ENCODE results near the gene CACNA1D. TPM values are rescaled to one million over a fixed set of nuclear protein-coding genes. Genes with fewer than 3 reads are reported as not detected.

The CACNA1D gene
- total and polyA plus RNA-seq, 7 experiments from 2014 or later = 0.61 to 2.0 (median 0.70) TPM; not detected in 4

GRCh38 chr3:53616321-53616720 lies 121.9 kb downstream of the CACNA1D start:
- Histone ChIP-seq H3K4me3 (ENCODE audit: low read length) (no peak overlapping the region), H3K27me3 (ENCODE audit: control insufficient read depth in 2 of 2, insufficient read depth in 2 of 2, low read length in 2 of 2) (no peaks in the 10 kb centered on the region), H3K27ac (ENCODE audit: low read depth, low read length) (no peak overlapping the region), H3K4me1 (ENCODE audit: control insufficient read depth in 2 of 2, insufficient read depth in 2 of 2, low read length in 2 of 2) (no peaks in the 10 kb centered on the region), H3K9me3 (ENCODE audit: control insufficient read depth in 2 of 3, low read length in 3 of 3) (no peaks in the 10 kb centered on the region), H3K36me3 (ENCODE audit: control insufficient read depth in 2 of 3, insufficient read depth in 3 of 3, low read length in 3 of 3) (no peaks in the 10 kb centered on the region)
- intact Hi-C loops (cut with micrococcal nuclease) = no loop called here
- ChIA-PET POLR2A (no interaction called here), CTCF (no interaction called here)
- Mint-ChIP-seq H3K27me3 (peaks cover 19 to 38% (median 30%) of the 10 kb centered on the region in 5 donors), H3K27ac (no peak overlapping the region), H3K4me1 (no peaks in the 10 kb centered on the region), H3K4me3 (no peak overlapping the region), H3K36me3 (no peaks in the 10 kb centered on the region), H3K9me3 (no peaks in the 10 kb centered on the region)
- DNase-seq (no peak), ATAC-seq (no peak)

GRCh38 chr3:53616971-53617892 lies 122.8 kb downstream of the CACNA1D start:
- no peaks in the 10 kb centered on the region for H3K36me3 Mint-ChIP-seq
- ChIA-PET CTCF (no interaction called here), POLR2A (no interaction called here)
- intact Hi-C loops (cut with micrococcal nuclease) = no loop called here
- no peak overlapping the region for H3K27ac Mint-ChIP-seq
- H3K4me1 Mint-ChIP-seq = no peaks in the 10 kb centered on the region
- H3K27me3 Mint-ChIP-seq = peaks cover 20 to 38% (median 30%) of the 10 kb centered on the region in 5 donors
- H3K9me3 Mint-ChIP-seq = no peaks in the 10 kb centered on the region
- H3K4me3 ChIP-seq (ENCODE audit: low read length) = no peak overlapping the region
- no peak overlapping the region for H3K4me3 Mint-ChIP-seq
- no peaks in the 10 kb centered on the region for H3K4me1 ChIP-seq (ENCODE audit: control insufficient read depth in 2 of 2, insufficient read depth in 2 of 2, low read length in 2 of 2)
- no peaks in the 10 kb centered on the region for H3K27me3 ChIP-seq (ENCODE audit: control insufficient read depth in 2 of 2, insufficient read depth in 2 of 2, low read length in 2 of 2)
- no peaks in the 10 kb centered on the region for H3K9me3 ChIP-seq (ENCODE audit: control insufficient read depth in 2 of 3, low read length in 3 of 3)
- no peak for DNase-seq
- H3K36me3 ChIP-seq (ENCODE audit: control insufficient read depth in 2 of 3, insufficient read depth in 3 of 3, low read length in 3 of 3) = no peaks in the 10 kb centered on the region
- no peak for ATAC-seq
- no peak overlapping the region for H3K27ac ChIP-seq (ENCODE audit: low read depth, low read length)

- no peaks in the 10 kb centered on the region for H3K9me3 ChIP-seq (ENCODE audit: control insufficient read depth in 2 of 3, low read length in 3 of 3)
- Mint-ChIP-seq H3K27ac (no peak overlapping the region), H3K27me3 (peaks cover 20 to 44% (median 36%) of the 10 kb centered on the region in 5 donors), H3K4me3 (no peak overlapping the region), H3K36me3 (no peaks in the 10 kb centered on the region), H3K4me1 (no peaks in the 10 kb centered on the region), H3K9me3 (no peaks in the 10 kb centered on the region)
- no peaks in the 10 kb centered on the region for H3K36me3 ChIP-seq (ENCODE audit: control insufficient read depth in 2 of 3, insufficient read depth in 3 of 3, low read length in 3 of 3)
- no peak overlapping the region for H3K4me3 ChIP-seq (ENCODE audit: low read length)
- ChIA-PET POLR2A (no interaction called here), CTCF (no interaction called here)
- no peak overlapping the region for H3K27ac ChIP-seq (ENCODE audit: low read depth, low read length)
- H3K27me3 ChIP-seq (ENCODE audit: control insufficient read depth in 2 of 2, insufficient read depth in 2 of 2, low read length in 2 of 2) = no peaks in the 10 kb centered on the region
- intact Hi-C loops (cut with micrococcal nuclease) = no loop called here
- DNase-seq (no peak), ATAC-seq (no peak)
- no peaks in the 10 kb centered on the region for H3K4me1 ChIP-seq (ENCODE audit: control insufficient read depth in 2 of 2, insufficient read depth in 2 of 2, low read length in 2 of 2)
Measured at GRCh38 chr3:53617893-53618523, 123.6 kb downstream of the CACNA1D start.

GRCh38 chr3:53618524-53618906 lies 124.1 kb downstream of the CACNA1D start:
- no peaks in the 10 kb centered on the region for H3K9me3 Mint-ChIP-seq
- H3K27ac Mint-ChIP-seq = no peak overlapping the region
- Histone ChIP-seq H3K4me3 (ENCODE audit: low read length) (no peak overlapping the region), H3K27me3 (ENCODE audit: control insufficient read depth in 2 of 2, insufficient read depth in 2 of 2, low read length in 2 of 2) (no peaks in the 10 kb centered on the region), H3K27ac (ENCODE audit: low read depth, low read length) (no peak overlapping the region), H3K36me3 (ENCODE audit: control insufficient read depth in 2 of 3, insufficient read depth in 3 of 3, low read length in 3 of 3) (no peaks in the 10 kb centered on the region), H3K4me1 (ENCODE audit: control insufficient read depth in 2 of 2, insufficient read depth in 2 of 2, low read length in 2 of 2) (no peaks in the 10 kb centered on the region), H3K9me3 (ENCODE audit: control insufficient read depth in 2 of 3, low read length in 3 of 3) (no peaks in the 10 kb centered on the region)
- intact Hi-C loops (cut with micrococcal nuclease) = no loop called here
- no peaks in the 10 kb centered on the region for H3K4me1 Mint-ChIP-seq
- ATAC-seq = no peak
- H3K36me3 Mint-ChIP-seq = no peaks in the 10 kb centered on the region
- H3K4me3 Mint-ChIP-seq = no peak overlapping the region
- H3K27me3 Mint-ChIP-seq = peaks cover 17 to 44% (median 36%) of the 10 kb centered on the region in 5 donors
- CTCF ChIA-PET = no interaction called here
- POLR2A ChIA-PET = no interaction called here
- DNase-seq = no peak

GRCh38 chr3:53618936-53619335 lies 124.5 kb downstream of the CACNA1D start:
- no peak overlapping the region for H3K27ac ChIP-seq (ENCODE audit: low read depth, low read length)
- no peaks in the 10 kb centered on the region for H3K36me3 Mint-ChIP-seq
- CTCF ChIA-PET = no interaction called here
- no peaks in the 10 kb centered on the region for H3K4me1 ChIP-seq (ENCODE audit: control insufficient read depth in 2 of 2, insufficient read depth in 2 of 2, low read length in 2 of 2)
- H3K27ac Mint-ChIP-seq = no peak overlapping the region
- H3K9me3 Mint-ChIP-seq = no peaks in the 10 kb centered on the region
- peaks cover 17 to 44% (median 37%) of the 10 kb centered on the region in 5 donors for H3K27me3 Mint-ChIP-seq
- no peaks in the 10 kb centered on the region for H3K36me3 ChIP-seq (ENCODE audit: control insufficient read depth in 2 of 3, insufficient read depth in 3 of 3, low read length in 3 of 3)
- H3K9me3 ChIP-seq (ENCODE audit: control insufficient read depth in 2 of 3, low read length in 3 of 3) = no peaks in the 10 kb centered on the region
- intact Hi-C loops (cut with micrococcal nuclease) = no loop called here
- no peaks in the 10 kb centered on the region for H3K4me1 Mint-ChIP-seq
- DNase-seq = no peak
- H3K27me3 ChIP-seq (ENCODE audit: control insufficient read depth in 2 of 2, insufficient read depth in 2 of 2, low read length in 2 of 2) = no peaks in the 10 kb centered on the region
- POLR2A ChIA-PET = no interaction called here
- no peak for ATAC-seq
- no peak overlapping the region for H3K4me3 ChIP-seq (ENCODE audit: low read length)
- H3K4me3 Mint-ChIP-seq = no peak overlapping the region

GRCh38 chr3:53624061-53624857 lies 129.8 kb downstream of the CACNA1D start:
- Mint-ChIP-seq H3K9me3 (no peaks in the 10 kb centered on the region), H3K36me3 (no peaks in the 10 kb centered on the region), H3K4me3 (no peak overlapping the region), H3K27me3 (peaks cover 10 to 41% (median 36%) of the 10 kb centered on the region in 5 donors), H3K4me1 (peaks cover 0 to 2% (median 0%) of the 10 kb centered on the region in 7 donors), H3K27ac (no peak overlapping the region)
- intact Hi-C loops (cut with micrococcal nuclease) = no loop called here
- H3K4me1 ChIP-seq (ENCODE audit: control insufficient read depth in 2 of 2, insufficient read depth in 2 of 2, low read length in 2 of 2) = no peaks in the 10 kb centered on the region
- no peaks in the 10 kb centered on the region for H3K9me3 ChIP-seq (ENCODE audit: control insufficient read depth in 2 of 3, low read length in 3 of 3)
- ATAC-seq = no peak
- POLR2A ChIA-PET = no interaction called here
- CTCF ChIA-PET = no interaction called here
- H3K36me3 ChIP-seq (ENCODE audit: control insufficient read depth in 2 of 3, insufficient read depth in 3 of 3, low read length in 3 of 3) = no peaks in the 10 kb centered on the region
- H3K27me3 ChIP-seq (ENCODE audit: control insufficient read depth in 2 of 2, insufficient read depth in 2 of 2, low read length in 2 of 2) = no peaks in the 10 kb centered on the region
- no peak overlapping the region for H3K4me3 ChIP-seq (ENCODE audit: low read length)
- no peak for DNase-seq
- H3K27ac ChIP-seq (ENCODE audit: low read depth, low read length) = no peak overlapping the region

Data from naive thymus-derived CD4-positive, alpha-beta T cell (primary cell).